HCT116 (cell line): Measurements from ENCODE around the gene ALDH5A1. TPM values are rescaled to one million over a fixed set of nuclear protein-coding genes. Genes with fewer than 3 reads are reported as not detected.

Experiments used
- ATAC-seq: fragments of 200-7000 bp; cut with Tn5 transposase; 2 replicates; pipeline ENCODE4 v1.9.1; 2020; ENCODE audit warnings: mild to moderate bottlenecking, moderate library complexity
- BruUV-seq: library from RNA; stranded (reverse); fragments of 400-500 nt; replicated peaks from 2 replicates; lab custom pipeline; 2021; lab: Mats Ljungman, UMichigan
- CTCF ChIA-PET: fragments of 300-600 bp; sonication (Branson Sonifier 250); formaldehyde crosslinking; loops from one replicate; lab custom pipeline; 2021; ENCODE audit warnings: antibody characterized with exemption; lab: Charles Lee
- POLR2A ChIA-PET: fragments of 300-600, 350-600 bp; sonication (Branson Sonifier 250); formaldehyde crosslinking; loops from one replicate; lab custom pipeline; 2021; ENCODE audit warnings: antibody characterized with exemption; lab: Charles Lee
- RAD21 ChIA-PET, 2 experiments: fragments of 300-600 bp; sonication (Branson Sonifier 250); formaldehyde crosslinking; loops; one replicate each; lab custom pipeline; 2023; ENCODE audit warnings: low total read pairs in 2 of 2; ENCODE audit not compliant: uncharacterized antibody in 2 of 2, unreplicated experiment in 2 of 2, low non-redundant PET in 1 of 2; lab: Charles Lee
- DNase-seq: peaks from one replicate; pipeline ENCODE4 v3.0.0-alpha.2; 2010; ENCODE audit warnings: low read depth, low spot score
- H2AFZ ChIP-seq: fragments of 200-600 bp; shearing (Covaris generic), sonication (generic); 2 replicates; pipeline ENCODE4 v1.6.1; 2017; ENCODE audit warnings: low read depth, mixed run types, mixed read lengths, antibody characterized with exemption, low read length; ENCODE audit not compliant: poor library complexity, severe bottlenecking
- H3K27ac ChIP-seq: 2 replicates; pipeline ENCODE4 v1.5.1; 2012; ENCODE audit warnings: low read depth, low read length
- H3K27me3 ChIP-seq: fragments of 200-600 bp; sonication (generic); 2 replicates; pipeline ENCODE4 v1.6.1; 2016; ENCODE audit warnings: mixed run types, low read length, mixed read lengths; ENCODE audit not compliant: insufficient read depth
- H3K36me3 ChIP-seq, 2 experiments: fragments of 200-500 bp in 1 of 2; fragments of 200-600 bp in 1 of 2; sonication (Bioruptor generic) in 1 of 2; sonication (generic) in 1 of 2; 2 replicates each; pipeline versions ENCODE4 v1.5.1 to v1.6.1; 2014 to 2016; ENCODE audit warnings: low read length in 2 of 2, inconsistent platforms in 1 of 2, mixed read lengths in 1 of 2, mixed run types in 1 of 2; ENCODE audit not compliant: insufficient read depth in 2 of 2, control insufficient read depth in 1 of 2
- H3K4me1 ChIP-seq, 2 experiments: fragments of 200-600 bp in 1 of 2; sonication (generic) in 1 of 2; 2 replicates each; pipeline versions ENCODE4 v1.5.1 to v1.6.1; 2012 to 2017; ENCODE audit warnings: low read length in 2 of 2, inconsistent platforms in 1 of 2, mild to moderate bottlenecking in 1 of 2, mixed read lengths in 1 of 2, mixed run types in 1 of 2, moderate library complexity in 1 of 2; ENCODE audit not compliant: insufficient read depth in 2 of 2, control insufficient read depth in 1 of 2
- H3K4me2 ChIP-seq: fragments of 200-600 bp; sonication (generic); 2 replicates; pipeline ENCODE4 v1.6.1; 2017; ENCODE audit warnings: mixed run types, low read length, mixed read lengths
- H3K4me3 ChIP-seq, 2 experiments: fragments of 200-600 bp in 1 of 2; sonication (generic) in 1 of 2; replicated peaks in 1 of 2; 2 replicates each; pipeline ENCODE4 v1.5.1; 2011 to 2016; ENCODE audit warnings: low read length in 2 of 2, control low read depth in 1 of 2, low read depth in 1 of 2, mild to moderate bottlenecking in 1 of 2, mixed read lengths in 1 of 2, mixed run types in 1 of 2
- H3K79me2 ChIP-seq: fragments of 200-600 bp; sonication (generic); 2 replicates; pipeline ENCODE4 v1.6.1; 2017; ENCODE audit warnings: mild to moderate bottlenecking, mixed run types, low read length, moderate library complexity, mixed read lengths; ENCODE audit not compliant: insufficient read depth
- H3K9ac ChIP-seq: fragments of 200-600 bp; sonication (generic); 2 replicates; pipeline ENCODE4 v1.6.1; 2016; ENCODE audit warnings: low read length, mixed read lengths
- H3K9me2 ChIP-seq: fragments of 200-600 bp; sonication (generic), shearing (Covaris generic); 2 replicates; pipeline ENCODE4 v1.6.1; 2017; ENCODE audit warnings: mixed run types, mild to moderate bottlenecking, moderate library complexity; ENCODE audit not compliant: insufficient read depth
- H3K9me3 ChIP-seq, 2 experiments: fragments of 200-500 bp in 1 of 2; fragments of 200-600 bp in 1 of 2; sonication (Bioruptor generic) in 1 of 2; sonication (generic) in 1 of 2; 2 replicates each; pipeline ENCODE4 v1.6.1; 2014 to 2017; ENCODE audit warnings: low read length in 2 of 2, mixed read lengths in 2 of 2, inconsistent platforms in 1 of 2, low read depth in 1 of 2, mild to moderate bottlenecking in 1 of 2, mixed run types in 1 of 2, moderate library complexity in 1 of 2; ENCODE audit not compliant: control insufficient read depth in 1 of 2, insufficient read depth in 1 of 2
- H4K20me1 ChIP-seq: fragments of 200-600 bp; sonication (generic), shearing (Covaris generic); 2 replicates; pipeline ENCODE4 v1.6.1; 2017; ENCODE audit warnings: mixed run types, mild to moderate bottlenecking, moderate library complexity; ENCODE audit not compliant: insufficient read depth
- CBX3 ChIP-seq: IDR thresholded peaks from 2 replicates; pipeline ENCODE4 v1.6.1; 2012; ENCODE audit warnings: low read depth
- CEBPB ChIP-seq: IDR thresholded peaks from 2 replicates; pipeline ENCODE4 v1.6.1; 2012; ENCODE audit warnings: low read depth
- CTCF ChIP-seq, 3 experiments: fragments of 200-600 bp in 1 of 3; sonication (generic) in 1 of 3; IDR thresholded peaks in 2 of 3; conservative IDR thresholded peaks in 1 of 3; 2 replicates each; pipeline ENCODE4 v1.5.1; 2012 to 2017; ENCODE audit warnings: low read depth in 2 of 3, low read length in 2 of 3, antibody characterized with exemption in 1 of 3, borderline replicate concordance in 1 of 3, control low read depth in 1 of 3, mild to moderate bottlenecking in 1 of 3, mixed read lengths in 1 of 3, mixed run types in 1 of 3, moderate library complexity in 1 of 3; ENCODE audit not compliant: insufficient read depth in 1 of 3
- EZH2 ChIP-seq: fragments of 200-600 bp; sonication (generic); IDR thresholded peaks from 2 replicates; pipeline ENCODE4 v1.6.1; 2017; ENCODE audit warnings: antibody characterized with exemption, mixed run types
- EZH2phosphoT487 ChIP-seq: fragments of 200-600 bp; IDR thresholded peaks from 2 replicates; pipeline ENCODE4 v1.6.1; 2018; ENCODE audit warnings: antibody characterized with exemption, borderline replicate concordance
- FOSL1 ChIP-seq: IDR thresholded peaks from 2 replicates; pipeline ENCODE4 v1.6.1; 2012; ENCODE audit warnings: low read depth
- JUND ChIP-seq: IDR thresholded peaks from 2 replicates; pipeline ENCODE4 v1.6.1; 2012
- MAX ChIP-seq: IDR thresholded peaks from 2 replicates; pipeline ENCODE4 v1.6.1; 2012
- POLR2A ChIP-seq: IDR thresholded peaks from 2 replicates; pipeline ENCODE4 v1.7.0; 2011; ENCODE audit warnings: borderline replicate concordance; ENCODE audit not compliant: insufficient read depth, insufficient read length; ENCODE audit errors: extremely low read depth
- POLR2AphosphoS5 ChIP-seq: IDR thresholded peaks from 2 replicates; pipeline ENCODE4 v1.6.1; 2011; ENCODE audit warnings: mild to moderate bottlenecking, low read depth, low read length, moderate library complexity
- RAD21 ChIP-seq: IDR thresholded peaks from 2 replicates; pipeline ENCODE4 v1.6.1; 2012; ENCODE audit warnings: low read depth, mild to moderate bottlenecking
- SIN3A ChIP-seq: IDR thresholded peaks from 2 replicates; pipeline ENCODE4 v1.6.1; 2012; ENCODE audit warnings: low read depth
- SP1 ChIP-seq: IDR thresholded peaks from 2 replicates; pipeline ENCODE4 v1.6.1; 2012; ENCODE audit warnings: low read depth
- YY1 ChIP-seq: IDR thresholded peaks from 2 replicates; pipeline ENCODE4 v1.6.1; 2011; ENCODE audit warnings: low read length, low read depth, moderate library complexity, mild to moderate bottlenecking; ENCODE audit not compliant: insufficient replicate concordance; ENCODE audit errors: extremely low read depth
- ZFX ChIP-seq: fragments of 450-650 bp; IDR thresholded peaks from 2 replicates; pipeline ENCODE4 v1.6.1; 2017
- intact Hi-C: fragments of 100-400 bp; cut with micrococcal nuclease; formaldehyde crosslinking; loops from 2 replicates; pipeline ENCODE4 v1.10.0; 2022
- total RNA-seq: library from RNA; stranded (reverse); gene quantifications from one replicate; pipeline ENCODE4 v1.2.1, GENCODE V29; 2021; ENCODE audit not compliant: unreplicated experiment
- TF ChIP-seq, protein P1 (sequence below): IDR thresholded peaks from 2 replicates; pipeline ENCODE4 v1.6.1; 2012; ENCODE audit warnings: low read depth

ALDH5A1 gene
- total RNA-seq, 1 experiment from 2014 or later, result 10.0 TPM

DNA sequence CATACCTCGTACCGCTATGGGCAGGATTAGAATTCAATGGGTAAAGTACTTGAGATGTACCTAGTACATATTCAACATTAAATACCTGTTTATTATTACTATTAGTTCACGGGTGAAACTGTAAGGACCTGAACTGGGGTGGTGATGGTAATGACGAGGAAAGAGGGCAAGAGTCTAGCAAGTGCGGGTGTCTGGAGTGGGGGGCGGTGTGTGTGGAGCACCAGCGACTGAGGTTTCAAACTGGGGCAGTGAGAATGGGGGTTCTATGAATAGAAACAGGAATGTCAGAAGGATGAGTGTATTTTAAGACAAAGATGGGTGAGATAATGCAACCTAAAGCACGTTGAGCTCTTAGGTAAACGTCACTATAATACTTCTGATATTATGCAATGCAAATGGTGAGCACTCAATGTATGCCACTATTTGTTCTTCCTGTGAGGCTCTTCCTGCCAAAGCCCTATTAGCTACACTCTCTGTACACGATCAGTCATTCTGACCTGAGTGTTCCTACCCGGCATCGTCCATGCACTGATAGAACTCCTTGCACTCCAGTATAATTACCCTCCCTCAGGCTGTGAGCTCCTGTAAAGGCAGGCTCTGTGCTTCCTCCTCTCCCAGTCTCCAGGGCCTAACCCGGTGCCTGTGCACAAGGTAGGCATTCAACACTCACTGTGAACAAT lies 55.0 kb downstream of the ALDH5A1 start:
- no peaks in the 10 kb centered on the region for H3K4me1 ChIP-seq
- H3K27ac ChIP-seq, result no peak overlapping the region
- POLR2A ChIA-PET, result no interaction called here
- H3K9me2 ChIP-seq, result no peaks in the 10 kb centered on the region
- H3K27me3 ChIP-seq, result no peaks in the 10 kb centered on the region
- TF ChIP-seq CBX3, result no peak
- TF ChIP-seq, protein P1, sequence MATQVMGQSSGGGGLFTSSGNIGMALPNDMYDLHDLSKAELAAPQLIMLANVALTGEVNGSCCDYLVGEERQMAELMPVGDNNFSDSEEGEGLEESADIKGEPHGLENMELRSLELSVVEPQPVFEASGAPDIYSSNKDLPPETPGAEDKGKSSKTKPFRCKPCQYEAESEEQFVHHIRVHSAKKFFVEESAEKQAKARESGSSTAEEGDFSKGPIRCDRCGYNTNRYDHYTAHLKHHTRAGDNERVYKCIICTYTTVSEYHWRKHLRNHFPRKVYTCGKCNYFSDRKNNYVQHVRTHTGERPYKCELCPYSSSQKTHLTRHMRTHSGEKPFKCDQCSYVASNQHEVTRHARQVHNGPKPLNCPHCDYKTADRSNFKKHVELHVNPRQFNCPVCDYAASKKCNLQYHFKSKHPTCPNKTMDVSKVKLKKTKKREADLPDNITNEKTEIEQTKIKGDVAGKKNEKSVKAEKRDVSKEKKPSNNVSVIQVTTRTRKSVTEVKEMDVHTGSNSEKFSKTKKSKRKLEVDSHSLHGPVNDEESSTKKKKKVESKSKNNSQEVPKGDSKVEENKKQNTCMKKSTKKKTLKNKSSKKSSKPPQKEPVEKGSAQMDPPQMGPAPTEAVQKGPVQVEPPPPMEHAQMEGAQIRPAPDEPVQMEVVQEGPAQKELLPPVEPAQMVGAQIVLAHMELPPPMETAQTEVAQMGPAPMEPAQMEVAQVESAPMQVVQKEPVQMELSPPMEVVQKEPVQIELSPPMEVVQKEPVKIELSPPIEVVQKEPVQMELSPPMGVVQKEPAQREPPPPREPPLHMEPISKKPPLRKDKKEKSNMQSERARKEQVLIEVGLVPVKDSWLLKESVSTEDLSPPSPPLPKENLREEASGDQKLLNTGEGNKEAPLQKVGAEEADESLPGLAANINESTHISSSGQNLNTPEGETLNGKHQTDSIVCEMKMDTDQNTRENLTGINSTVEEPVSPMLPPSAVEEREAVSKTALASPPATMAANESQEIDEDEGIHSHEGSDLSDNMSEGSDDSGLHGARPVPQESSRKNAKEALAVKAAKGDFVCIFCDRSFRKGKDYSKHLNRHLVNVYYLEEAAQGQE, result no peak
- TF ChIP-seq EZH2phosphoT487, result no peak
- TF ChIP-seq SIN3A, result no peak
- no peak for TF ChIP-seq YY1
- TF ChIP-seq ZFX, result no peak
- no peak for TF ChIP-seq CTCF (IDR thresholded peaks at IDR 0.05 in 2 of 3, conservative IDR thresholded peaks at IDR 0.05 in 1 of 3; ENCODE audit: borderline replicate concordance in 1 of 3, insufficient read depth in 1 of 3, low read depth in 2 of 3, low read length in 2 of 3)
- TF ChIP-seq JUND, result no peak
- TF ChIP-seq EZH2, result no peak
- TF ChIP-seq POLR2A, result no peak
- TF ChIP-seq MAX, result no peak
- TF ChIP-seq POLR2AphosphoS5, result no peak
- no peak for TF ChIP-seq CEBPB
- no peak for TF ChIP-seq SP1
- TF ChIP-seq FOSL1, result no peak
- no peak for TF ChIP-seq RAD21
- TF ChIP-seq, all 23 proteins: peak for 0
- ATAC-seq (no peak), DNase-seq (no peak)
- intact Hi-C loops, result no loop called here
- RAD21 ChIA-PET, result no interaction called here
- no peaks in the 10 kb centered on the region for H4K20me1 ChIP-seq
- no peak overlapping the region for H3K9ac ChIP-seq
- BruUV-seq, result no TSS peak
- no peaks in the 10 kb centered on the region for H3K36me3 ChIP-seq
- H3K79me2 ChIP-seq, result no peaks in the 10 kb centered on the region
- H3K4me2 ChIP-seq, result no peak overlapping the region
- no peak overlapping the region for H2AFZ ChIP-seq
- CTCF ChIA-PET, result no interaction called here
- H3K9me3 ChIP-seq, result no peaks in the 10 kb centered on the region
- H3K4me3 ChIP-seq, result no peak overlapping the region
